HCT116 (cell line): ENCODE measurements around the gene NAB1. TPM values are rescaled to one million over a fixed set of nuclear protein-coding genes. Genes with fewer than 3 reads are reported as not detected.

ENCODE experiments used
- ATAC-seq: fragments of 200-7000 bp; cut with Tn5 transposase; 2 replicates; pipeline ENCODE4 v1.9.1; 2020; ENCODE audit warnings: mild to moderate bottlenecking, moderate library complexity
- BruUV-seq: library from RNA; stranded (reverse); fragments of 400-500 nt; replicated peaks from 2 replicates; lab custom pipeline; 2021; lab: Mats Ljungman, UMichigan
- CTCF ChIA-PET: fragments of 300-600 bp; sonication (Branson Sonifier 250); formaldehyde crosslinking; loops from one replicate; lab custom pipeline; 2021; ENCODE audit warnings: antibody characterized with exemption; lab: Charles Lee
- POLR2A ChIA-PET: fragments of 300-600, 350-600 bp; sonication (Branson Sonifier 250); formaldehyde crosslinking; loops from one replicate; lab custom pipeline; 2021; ENCODE audit warnings: antibody characterized with exemption; lab: Charles Lee
- RAD21 ChIA-PET, 2 experiments: fragments of 300-600 bp; sonication (Branson Sonifier 250); formaldehyde crosslinking; loops; one replicate each; lab custom pipeline; 2023; ENCODE audit warnings: low total read pairs in 2 of 2; ENCODE audit not compliant: uncharacterized antibody in 2 of 2, unreplicated experiment in 2 of 2, low non-redundant PET in 1 of 2; lab: Charles Lee
- DNase-seq: peaks from one replicate; pipeline ENCODE4 v3.0.0-alpha.2; 2010; ENCODE audit warnings: low read depth, low spot score
- H2AFZ ChIP-seq: fragments of 200-600 bp; shearing (Covaris generic), sonication (generic); 2 replicates; pipeline ENCODE4 v1.6.1; 2017; ENCODE audit warnings: low read depth, mixed run types, mixed read lengths, antibody characterized with exemption, low read length; ENCODE audit not compliant: poor library complexity, severe bottlenecking
- H3K27ac ChIP-seq: 2 replicates; pipeline ENCODE4 v1.5.1; 2012; ENCODE audit warnings: low read depth, low read length
- H3K27me3 ChIP-seq: fragments of 200-600 bp; sonication (generic); 2 replicates; pipeline ENCODE4 v1.6.1; 2016; ENCODE audit warnings: mixed run types, low read length, mixed read lengths; ENCODE audit not compliant: insufficient read depth
- H3K36me3 ChIP-seq, 2 experiments: fragments of 200-500 bp in 1 of 2; fragments of 200-600 bp in 1 of 2; sonication (Bioruptor generic) in 1 of 2; sonication (generic) in 1 of 2; 2 replicates each; pipeline versions ENCODE4 v1.5.1 to v1.6.1; 2014 to 2016; ENCODE audit warnings: low read length in 2 of 2, inconsistent platforms in 1 of 2, mixed read lengths in 1 of 2, mixed run types in 1 of 2; ENCODE audit not compliant: insufficient read depth in 2 of 2, control insufficient read depth in 1 of 2
- H3K4me1 ChIP-seq, 2 experiments: fragments of 200-600 bp in 1 of 2; sonication (generic) in 1 of 2; 2 replicates each; pipeline versions ENCODE4 v1.5.1 to v1.6.1; 2012 to 2017; ENCODE audit warnings: low read length in 2 of 2, inconsistent platforms in 1 of 2, mild to moderate bottlenecking in 1 of 2, mixed read lengths in 1 of 2, mixed run types in 1 of 2, moderate library complexity in 1 of 2; ENCODE audit not compliant: insufficient read depth in 2 of 2, control insufficient read depth in 1 of 2
- H3K4me2 ChIP-seq: fragments of 200-600 bp; sonication (generic); 2 replicates; pipeline ENCODE4 v1.6.1; 2017; ENCODE audit warnings: mixed run types, low read length, mixed read lengths
- H3K4me3 ChIP-seq, 2 experiments: fragments of 200-600 bp in 1 of 2; sonication (generic) in 1 of 2; replicated peaks in 1 of 2; 2 replicates each; pipeline ENCODE4 v1.5.1; 2011 to 2016; ENCODE audit warnings: low read length in 2 of 2, control low read depth in 1 of 2, low read depth in 1 of 2, mild to moderate bottlenecking in 1 of 2, mixed read lengths in 1 of 2, mixed run types in 1 of 2
- H3K79me2 ChIP-seq: fragments of 200-600 bp; sonication (generic); 2 replicates; pipeline ENCODE4 v1.6.1; 2017; ENCODE audit warnings: mild to moderate bottlenecking, mixed run types, low read length, moderate library complexity, mixed read lengths; ENCODE audit not compliant: insufficient read depth
- H3K9ac ChIP-seq: fragments of 200-600 bp; sonication (generic); 2 replicates; pipeline ENCODE4 v1.6.1; 2016; ENCODE audit warnings: low read length, mixed read lengths
- H3K9me2 ChIP-seq: fragments of 200-600 bp; sonication (generic), shearing (Covaris generic); 2 replicates; pipeline ENCODE4 v1.6.1; 2017; ENCODE audit warnings: mixed run types, mild to moderate bottlenecking, moderate library complexity; ENCODE audit not compliant: insufficient read depth
- H3K9me3 ChIP-seq, 2 experiments: fragments of 200-500 bp in 1 of 2; fragments of 200-600 bp in 1 of 2; sonication (Bioruptor generic) in 1 of 2; sonication (generic) in 1 of 2; 2 replicates each; pipeline ENCODE4 v1.6.1; 2014 to 2017; ENCODE audit warnings: low read length in 2 of 2, mixed read lengths in 2 of 2, inconsistent platforms in 1 of 2, low read depth in 1 of 2, mild to moderate bottlenecking in 1 of 2, mixed run types in 1 of 2, moderate library complexity in 1 of 2; ENCODE audit not compliant: control insufficient read depth in 1 of 2, insufficient read depth in 1 of 2
- H4K20me1 ChIP-seq: fragments of 200-600 bp; sonication (generic), shearing (Covaris generic); 2 replicates; pipeline ENCODE4 v1.6.1; 2017; ENCODE audit warnings: mixed run types, mild to moderate bottlenecking, moderate library complexity; ENCODE audit not compliant: insufficient read depth
- CEBPB ChIP-seq: IDR thresholded peaks from 2 replicates; pipeline ENCODE4 v1.6.1; 2012; ENCODE audit warnings: low read depth
- CTCF ChIP-seq, 3 experiments: fragments of 200-600 bp in 1 of 3; sonication (generic) in 1 of 3; IDR thresholded peaks in 2 of 3; conservative IDR thresholded peaks in 1 of 3; 2 replicates each; pipeline ENCODE4 v1.5.1; 2012 to 2017; ENCODE audit warnings: low read depth in 2 of 3, low read length in 2 of 3, antibody characterized with exemption in 1 of 3, borderline replicate concordance in 1 of 3, control low read depth in 1 of 3, mild to moderate bottlenecking in 1 of 3, mixed read lengths in 1 of 3, mixed run types in 1 of 3, moderate library complexity in 1 of 3; ENCODE audit not compliant: insufficient read depth in 1 of 3
- EZH2 ChIP-seq: fragments of 200-600 bp; sonication (generic); IDR thresholded peaks from 2 replicates; pipeline ENCODE4 v1.6.1; 2017; ENCODE audit warnings: antibody characterized with exemption, mixed run types
- JUND ChIP-seq: IDR thresholded peaks from 2 replicates; pipeline ENCODE4 v1.6.1; 2012
- POLR2A ChIP-seq: IDR thresholded peaks from 2 replicates; pipeline ENCODE4 v1.7.0; 2011; ENCODE audit warnings: borderline replicate concordance; ENCODE audit not compliant: insufficient read depth, insufficient read length; ENCODE audit errors: extremely low read depth
- REST ChIP-seq: IDR thresholded peaks from 2 replicates; pipeline ENCODE4 v1.6.1; 2012; ENCODE audit warnings: low read depth
- SRF ChIP-seq: IDR thresholded peaks from 2 replicates; pipeline ENCODE4 v1.6.1; 2012; ENCODE audit warnings: low read depth
- intact Hi-C: fragments of 100-400 bp; cut with micrococcal nuclease; formaldehyde crosslinking; loops from 2 replicates; pipeline ENCODE4 v1.10.0; 2022
- total RNA-seq: library from RNA; stranded (reverse); gene quantifications from one replicate; pipeline ENCODE4 v1.2.1, GENCODE V29; 2021; ENCODE audit not compliant: unreplicated experiment

NAB1 gene
- total RNA-seq, 1 experiment from 2014 or later: 43.8 TPM

- H3K27me3 ChIP-seq: no peaks in the 10 kb centered on the region
- H3K4me2 ChIP-seq: no peak overlapping the region
- H3K9me3 ChIP-seq: no peaks in the 10 kb centered on the region
- H3K4me1 ChIP-seq: no peaks in the 10 kb centered on the region
- no peak overlapping the region for H2AFZ ChIP-seq
- DNase-seq (no peak), ATAC-seq (no peak)
- ChIA-PET RAD21 (no interaction called here), POLR2A (no interaction called here), CTCF (no interaction called here)
- H3K9me2 ChIP-seq: no peaks in the 10 kb centered on the region
- BruUV-seq: no TSS peak
- H3K9ac ChIP-seq: no peak overlapping the region
- no peaks in the 10 kb centered on the region for H3K36me3 ChIP-seq
- no peak overlapping the region for H3K4me3 ChIP-seq
- H3K27ac ChIP-seq: no peak overlapping the region
- intact Hi-C loops: no loop called here
- no peaks in the 10 kb centered on the region for H3K79me2 ChIP-seq
- TF ChIP-seq REST (no peak), JUND (no peak), CTCF (IDR thresholded peaks at IDR 0.05 in 2 of 3, conservative IDR thresholded peaks at IDR 0.05 in 1 of 3; ENCODE audit: borderline replicate concordance in 1 of 3, insufficient read depth in 1 of 3, low read depth in 2 of 3, low read length in 2 of 3) (no peak), POLR2A (no peak), SRF (no peak), CEBPB (no peak), EZH2 (no peak)
- H4K20me1 ChIP-seq: no peaks in the 10 kb centered on the region
Measured at GRCh38 chr2:190695739-190696138, 46.9 kb downstream of the NAB1 start.
